ENCODE results near the gene SMIM14.

GRCh38 chr4:39522068-39522467 lies 116.6 kb downstream of the SMIM14 start:
- no peak for TF ChIP-seq CTCF (IDR thresholded peaks at IDR 0.05)
- no peak for TF ChIP-seq SP1 (CRISPR knock-in tag; conservative IDR thresholded peaks at IDR 0.05)
- no peak for TF ChIP-seq NR2C2 (CRISPR knock-in tag; IDR thresholded peaks at IDR 0.05)
- no peak for TF ChIP-seq ZNF263 (CRISPR knock-in tag; IDR thresholded peaks at IDR 0.05; ENCODE audit: low read depth)
- TF ChIP-seq ARID4B (CRISPR knock-in tag; IDR thresholded peaks at IDR 0.05; ENCODE audit: borderline replicate concordance), result no peak
- no peak for TF ChIP-seq ESRRA (CRISPR knock-in tag; IDR thresholded peaks at IDR 0.05; ENCODE audit: borderline replicate concordance)
- no peak for TF ChIP-seq USF2 (CRISPR knock-in tag; IDR thresholded peaks at IDR 0.05)
- TF ChIP-seq ZBTB43 (CRISPR knock-in tag; IDR thresholded peaks at IDR 0.05), result no peak

All from WTC11 (cell line).